HG03457 (cell line): ENCODE data around the gene C16orf82.

Source experiments
- ATAC-seq: cut with Tn5 transposase; IDR thresholded peaks from one replicate; pipeline ENCODE4 v1.9.1; 2021; ENCODE audit warnings: moderate number of reproducible peaks; ENCODE audit not compliant: unreplicated experiment

Gene C16orf82

GRCh38 chr16:27066668-27067537, at the start of gene C16orf82:
C16orf82 (plus strand) TSS chr16:27066927.
- no peak for ATAC-seq

- no peak for ATAC-seq
Observed at GRCh38 chr16:27020031-27020430, 46.7 kb upstream of the C16orf82 start.

GRCh38 chr16:27024010-27024409, 42.7 kb upstream of the C16orf82 start:
- no peak for ATAC-seq

GRCh38 chr16:27025581-27025980, 41.1 kb upstream of the C16orf82 start:
- no peak for ATAC-seq

GRCh38 chr16:27027971-27028370, 38.8 kb upstream of the C16orf82 start:
- no peak for ATAC-seq

GRCh38 chr16:27028591-27029110, 38.1 kb upstream of the C16orf82 start:
- ATAC-seq: no peak

- no peak for ATAC-seq
Observed at GRCh38 chr16:27029525-27029924, 37.2 kb upstream of the C16orf82 start.

GRCh38 chr16:27033281-27033979, 33.3 kb upstream of the C16orf82 start:
- ATAC-seq: no peak

- ATAC-seq: no peak
Observed at GRCh38 chr16:27040732-27041131, 26.0 kb upstream of the C16orf82 start.

GRCh38 chr16:27046958-27047518, 19.7 kb upstream of the C16orf82 start:
- no peak for ATAC-seq

GRCh38 chr16:27048316-27048715, 18.4 kb upstream of the C16orf82 start:
- ATAC-seq: no peak

- ATAC-seq: no peak
Observed at GRCh38 chr16:27049117-27049516, 17.6 kb upstream of the C16orf82 start.

GRCh38 chr16:27052007-27052406, 14.7 kb upstream of the C16orf82 start:
- ATAC-seq: no peak

GRCh38 chr16:27053996-27054395, 12.7 kb upstream of the C16orf82 start:
- ATAC-seq: no peak

GRCh38 chr16:27058299-27058698, 8.4 kb upstream of the C16orf82 start:
- no peak for ATAC-seq

GRCh38 chr16:27070776-27071175, 4.0 kb downstream of the C16orf82 start:
- no peak for ATAC-seq

GRCh38 chr16:27073733-27074132, 7.0 kb downstream of the C16orf82 start:
- no peak for ATAC-seq

- no peak for ATAC-seq
Observed at GRCh38 chr16:27080895-27081294, 14.2 kb downstream of the C16orf82 start.

GRCh38 chr16:27083861-27084261, 17.1 kb downstream of the C16orf82 start:
- no peak for ATAC-seq

- no peak for ATAC-seq
Observed at GRCh38 chr16:27084307-27085028, 17.7 kb downstream of the C16orf82 start.

GRCh38 chr16:27085182-27085581, 18.5 kb downstream of the C16orf82 start:
- ATAC-seq: no peak
